Esophagus squamous epithelium (tissue), 5 donors: ENCODE results near the gene TRIM17. TPM values are rescaled to one million over a fixed set of nuclear protein-coding genes. Genes with fewer than 3 reads are reported as not detected.
A peak's percentile ranks its signal among the peaks of the same experiment; 100 is the strongest.

Experiments
- DNase-seq: peaks from one replicate; lab custom pipeline; 2025; lab: John Stamatoyannopoulos, UW
- H3K27ac ChIP-seq, 4 donors: fragments of 200-600 bp; sonication (generic); one replicate each; pipeline ENCODE4 v1.5.1; 2016 to 2019; ENCODE audit warnings: mild to moderate bottlenecking in 1 of 4
- H3K27me3 ChIP-seq, 4 donors: fragments of 200-600 bp; sonication (generic); 1 replicate in 3 of 4; 2 replicates in 1 of 4; pipeline versions ENCODE4 v1.5.1 to v1.6.0; 2017 to 2021; ENCODE audit warnings: antibody characterized with exemption in 1 of 4
- H3K36me3 ChIP-seq, 3 donors: fragments of 200-600 bp; sonication (generic); one replicate each; pipeline ENCODE4 v1.5.1; 2016 to 2019
- H3K4me1 ChIP-seq, 3 donors: fragments of 200-600 bp; sonication (generic); one replicate each; pipeline ENCODE4 v1.5.1; 2017 to 2019
- H3K4me3 ChIP-seq, 4 donors: fragments of 200-600 bp; sonication (generic); 1 replicate in 3 of 4; 2 replicates in 1 of 4; pipeline ENCODE4 v1.5.1; 2016 to 2019; ENCODE audit warnings: mild to moderate bottlenecking in 2 of 4, moderate library complexity in 1 of 4
- H3K9me3 ChIP-seq, 3 donors: fragments of 200-600 bp; sonication (generic); one replicate each; pipeline ENCODE4 v1.5.1; 2016 to 2019
- POLR2A ChIP-seq, 4 donors: fragments of 450-650 bp; IDR thresholded peaks; one replicate each; pipeline ENCODE4 v1.6.1; 2017; ENCODE audit warnings: antibody characterized with exemption in 4 of 4, mild to moderate bottlenecking in 4 of 4, moderate library complexity in 3 of 4
- WGBS, 2 donors: methylation state at CpG; one replicate each; pipeline ENCODE4 v1.1.5; 2018; 5-methylcytosine and 5-hydroxymethylcytosine counted together
- intact Hi-C: fragments of 100-400 bp; cut with DNase I; formaldehyde crosslinking; loops from one replicate; pipeline ENCODE4 v1.15.0; 2022
- total RNA-seq, 4 donors: library from RNA; depleted of rRNA; stranded (reverse); fragments of >200 nt; gene quantifications; one replicate each; pipeline ENCODE4 v1.1.0, GENCODE V29; 2016
- TF ChIP-seq, protein P1 (sequence below), 6 experiments: fragments of 450-650 bp in 4 of 6; fragments of 200-600 bp in 2 of 6; sonication (generic) in 2 of 6; IDR thresholded peaks; one replicate each; pipeline ENCODE4 v1.5.1; 2016 to 2019; ENCODE audit warnings: antibody characterized with exemption in 6 of 6, mild to moderate bottlenecking in 4 of 6, moderate library complexity in 4 of 6
- donor health status: DM: yes; HTN: yes; CAD: no.

TRIM17 gene
- total RNA-seq, 4 donors from 2014 or later: 0.13 to 3.0 (median 0.99) TPM

DNA sequence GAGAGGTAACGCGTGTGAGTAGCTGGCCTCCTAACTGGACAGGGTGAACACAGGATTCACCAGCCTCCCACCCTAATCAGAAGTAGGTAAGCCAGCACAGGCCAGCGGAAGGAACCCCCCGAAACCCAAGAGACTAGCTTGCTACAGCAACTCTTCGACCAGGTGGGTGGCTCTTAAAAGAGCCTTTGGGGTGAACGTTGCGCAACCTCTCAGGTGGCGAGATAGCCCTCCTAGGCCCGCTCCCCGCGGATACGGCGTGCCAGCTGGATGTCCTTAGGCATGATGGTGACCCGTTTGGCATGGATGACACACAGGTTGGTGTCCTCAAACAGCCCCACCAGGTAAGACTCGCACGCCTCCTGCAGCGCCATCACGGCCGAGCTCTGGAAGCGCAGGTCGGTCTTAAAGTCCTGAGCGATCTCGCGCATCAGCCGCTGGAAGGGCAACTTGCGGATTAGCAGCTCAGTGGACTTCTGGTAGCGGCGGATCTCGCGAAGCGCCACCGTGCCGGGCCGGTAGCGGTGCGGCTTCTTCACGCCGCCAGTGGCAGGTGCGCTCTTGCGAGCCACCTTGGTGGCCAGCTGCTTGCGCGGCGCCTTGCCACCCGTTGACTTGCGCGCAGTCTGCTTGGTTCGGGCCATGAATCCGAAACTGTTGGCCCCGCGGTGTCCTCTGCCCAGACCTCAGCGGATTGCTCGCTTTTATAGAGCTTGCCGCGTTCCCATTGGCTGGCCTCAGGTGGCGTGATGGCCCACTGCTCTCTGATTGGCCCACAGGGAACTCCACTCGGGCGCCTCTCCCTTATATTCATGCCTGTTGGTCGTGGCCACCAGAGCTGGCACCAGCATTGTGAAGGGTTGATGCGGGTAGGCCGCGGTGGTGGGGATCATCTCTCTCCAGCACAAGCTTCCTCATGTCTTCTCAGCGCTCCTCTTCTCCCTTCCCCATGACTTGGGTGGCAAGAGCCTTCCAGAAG lies 8.3 kb upstream of the TRIM17 start:
- Histone ChIP-seq H3K4me1 (no peaks in the 10 kb centered on the region), H3K4me3 (no peak overlapping the region), H3K36me3 (no peaks in the 10 kb centered on the region), H3K9me3 (no peaks in the 10 kb centered on the region), H3K27me3 (peaks cover 0 to 29% (median 0%) of the 10 kb centered on the region in 4 donors), H3K27ac (no peak overlapping the region)
- 96% methylated on average over 30 to 40 of the region's 62 CpGs for WGBS, 2 donors
- intact Hi-C loops: no loop called here
- no peak for DNase-seq
- TF ChIP-seq, protein P1, sequence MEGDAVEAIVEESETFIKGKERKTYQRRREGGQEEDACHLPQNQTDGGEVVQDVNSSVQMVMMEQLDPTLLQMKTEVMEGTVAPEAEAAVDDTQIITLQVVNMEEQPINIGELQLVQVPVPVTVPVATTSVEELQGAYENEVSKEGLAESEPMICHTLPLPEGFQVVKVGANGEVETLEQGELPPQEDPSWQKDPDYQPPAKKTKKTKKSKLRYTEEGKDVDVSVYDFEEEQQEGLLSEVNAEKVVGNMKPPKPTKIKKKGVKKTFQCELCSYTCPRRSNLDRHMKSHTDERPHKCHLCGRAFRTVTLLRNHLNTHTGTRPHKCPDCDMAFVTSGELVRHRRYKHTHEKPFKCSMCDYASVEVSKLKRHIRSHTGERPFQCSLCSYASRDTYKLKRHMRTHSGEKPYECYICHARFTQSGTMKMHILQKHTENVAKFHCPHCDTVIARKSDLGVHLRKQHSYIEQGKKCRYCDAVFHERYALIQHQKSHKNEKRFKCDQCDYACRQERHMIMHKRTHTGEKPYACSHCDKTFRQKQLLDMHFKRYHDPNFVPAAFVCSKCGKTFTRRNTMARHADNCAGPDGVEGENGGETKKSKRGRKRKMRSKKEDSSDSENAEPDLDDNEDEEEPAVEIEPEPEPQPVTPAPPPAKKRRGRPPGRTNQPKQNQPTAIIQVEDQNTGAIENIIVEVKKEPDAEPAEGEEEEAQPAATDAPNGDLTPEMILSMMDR (IDR thresholded peaks at IDR 0.05): no peak
- TF ChIP-seq POLR2A (IDR thresholded peaks at IDR 0.05): no peak

DNA sequence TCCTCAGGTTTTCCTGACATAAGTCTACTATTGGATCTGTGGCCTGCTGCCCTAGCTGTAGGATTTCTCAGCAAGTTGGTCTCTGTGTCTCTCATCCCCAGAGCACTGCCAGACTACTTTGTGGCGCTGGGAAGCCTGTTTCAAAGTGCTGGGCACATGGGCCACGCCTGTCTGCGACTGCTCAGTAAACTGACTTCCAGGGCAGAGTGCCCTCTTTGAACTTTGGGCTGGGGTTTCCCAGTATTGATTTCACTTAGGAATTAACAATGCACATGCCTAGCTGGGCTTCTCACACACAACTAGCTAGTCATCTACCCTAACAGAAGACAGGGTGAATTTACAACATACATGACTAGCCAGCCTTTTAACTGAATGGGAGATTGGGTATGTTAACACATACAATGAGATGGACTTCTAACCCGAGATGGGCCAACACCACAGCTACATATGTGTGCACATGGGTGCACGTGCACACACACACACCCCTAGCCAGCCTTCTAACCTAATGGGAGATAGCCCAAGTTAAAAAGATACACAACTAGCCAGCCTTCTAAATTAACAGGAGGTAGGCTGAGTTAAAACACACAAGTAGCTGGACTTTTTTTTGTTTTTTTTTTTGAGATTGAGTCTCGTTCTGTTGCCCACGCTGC lies 6.9 kb upstream of the TRIM17 start:
- Histone ChIP-seq H3K27ac (no peak overlapping the region), H3K4me1 (no peaks in the 10 kb centered on the region), H3K4me3 (no peak overlapping the region), H3K36me3 (no peaks in the 10 kb centered on the region), H3K9me3 (no peaks in the 10 kb centered on the region), H3K27me3 (peaks cover 0 to 21% (median 0%) of the 10 kb centered on the region in 4 donors)
- DNase-seq: no peak
- intact Hi-C loops: no loop called here
- TF ChIP-seq, protein P1 (IDR thresholded peaks at IDR 0.05): no peak
- TF ChIP-seq POLR2A (IDR thresholded peaks at IDR 0.05): no peak
- 78 to 87% methylated on average over 3 to 4 of the region's 7 CpGs for WGBS, 2 donors

DNA sequence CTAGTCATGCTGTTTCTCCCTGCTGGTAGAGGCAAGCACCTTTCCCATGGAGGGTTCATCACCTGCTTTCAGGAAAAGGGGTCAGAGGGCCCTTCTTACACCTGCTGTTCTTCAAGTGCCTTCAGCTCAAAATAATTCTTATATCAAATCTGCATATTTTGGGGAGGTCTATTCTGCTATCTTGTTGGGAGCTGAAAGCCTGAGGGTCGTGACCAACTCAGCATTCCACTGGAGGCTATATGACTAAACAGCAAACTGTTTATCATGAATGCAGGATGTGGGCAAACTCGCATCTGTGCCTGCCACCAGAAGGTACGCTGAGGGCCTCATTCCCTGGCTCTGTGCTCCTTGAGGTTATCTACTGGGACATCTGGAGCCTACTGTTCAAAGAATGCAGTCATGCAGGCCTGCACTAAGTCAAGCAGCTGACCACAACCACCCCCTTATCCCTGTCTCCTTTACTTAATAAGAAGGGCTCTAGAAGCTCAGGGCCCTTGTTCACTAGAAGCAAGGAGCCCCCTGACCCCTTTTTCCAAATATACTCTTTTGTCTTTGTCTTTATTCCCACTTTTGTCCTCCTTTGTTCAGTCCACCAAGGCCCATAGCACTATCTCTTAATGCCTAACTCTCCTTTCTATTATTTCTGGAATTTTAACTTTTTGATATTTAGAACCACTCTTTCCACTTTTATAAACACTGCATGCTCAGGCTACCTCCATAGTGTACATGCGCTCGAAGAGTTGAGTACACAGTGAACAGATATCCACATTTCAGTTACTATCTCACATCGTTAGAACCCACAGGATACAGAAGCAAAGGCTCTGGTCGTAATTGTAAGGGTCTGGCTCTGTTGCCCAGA lies 4.5 kb upstream of the TRIM17 start:
- DNase-seq: no peak
- H3K27ac ChIP-seq: no peak overlapping the region
- WGBS, 2 donors: 75 to 86% methylated on average over 6 to 7 of the region's 7 CpGs
- intact Hi-C loops: no loop called here
- H3K9me3 ChIP-seq: no peaks in the 10 kb centered on the region
- TF ChIP-seq, protein P1 (IDR thresholded peaks at IDR 0.05): no peak
- TF ChIP-seq POLR2A (IDR thresholded peaks at IDR 0.05): no peak
- H3K27me3 ChIP-seq: peaks cover 0 to 38% (median 2%) of the 10 kb centered on the region in 4 donors
- H3K36me3 ChIP-seq: no peaks in the 10 kb centered on the region
- H3K4me1 ChIP-seq: peaks cover 12 to 21% (median 13%) of the 10 kb centered on the region in 3 donors
- H3K4me3 ChIP-seq: no peak overlapping the region

DNA sequence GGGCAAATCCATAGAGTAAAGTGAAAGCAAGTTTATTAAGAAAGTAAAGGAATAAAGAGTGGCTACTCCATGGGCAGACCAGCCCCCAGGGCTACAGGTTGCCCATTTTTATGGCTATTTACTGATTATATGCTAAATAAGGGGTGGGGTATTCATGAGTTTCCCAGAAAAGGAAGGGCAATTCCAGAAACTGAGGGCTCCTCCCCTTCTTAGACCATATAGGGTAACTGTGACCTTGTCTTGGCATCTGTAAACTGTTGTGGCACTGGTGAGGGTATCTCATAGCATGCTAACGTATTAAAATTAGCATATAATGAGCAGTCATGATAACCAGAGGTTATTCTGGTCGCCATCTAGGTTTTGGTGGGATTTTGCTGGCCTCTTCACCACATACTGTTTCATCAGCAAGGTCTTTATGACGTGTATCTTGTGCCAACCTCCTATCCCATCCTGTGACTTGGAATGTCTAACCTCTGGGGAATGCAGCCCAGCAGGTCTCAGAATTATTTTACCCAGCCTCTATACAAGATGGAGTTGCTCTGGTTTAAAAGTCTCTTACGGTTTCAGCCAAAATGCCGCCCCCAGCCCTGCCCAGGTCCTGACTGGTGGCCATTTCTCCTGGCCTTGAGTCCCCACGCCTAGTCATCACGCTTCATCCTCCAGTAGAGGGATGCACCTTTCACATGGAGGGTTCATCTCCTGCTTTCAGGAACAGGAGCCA lies 982 bp upstream of the TRIM17 start:
- peaks cover 17 to 39% (median 18%) of the 10 kb centered on the region in 3 donors for H3K4me1 ChIP-seq
- H3K36me3 ChIP-seq: no peaks in the 10 kb centered on the region
- no peak overlapping the region for H3K27ac ChIP-seq
- DNase-seq: no peak
- H3K9me3 ChIP-seq: no peaks in the 10 kb centered on the region
- WGBS, 2 donors: 76 to 77% methylated on average over 6 to 7 of the region's 7 CpGs
- TF ChIP-seq, protein P1 (IDR thresholded peaks at IDR 0.05): no peak
- TF ChIP-seq POLR2A (IDR thresholded peaks at IDR 0.05): no peak
- intact Hi-C loops: no loop called here
- peak overlapping the region in 1 of 4 donors; percentile 63 for H3K4me3 ChIP-seq
- peaks cover 0 to 57% (median 7%) of the 10 kb centered on the region in 4 donors for H3K27me3 ChIP-seq
